Hippocampal formation (tissue), 2 donors: ENCODE data around the gene FNDC1.

Experiments used
- DNase-seq, 2 donors: peaks; one replicate each; lab custom pipeline; 2025; lab: John Stamatoyannopoulos, UW

Gene FNDC1

DNA sequence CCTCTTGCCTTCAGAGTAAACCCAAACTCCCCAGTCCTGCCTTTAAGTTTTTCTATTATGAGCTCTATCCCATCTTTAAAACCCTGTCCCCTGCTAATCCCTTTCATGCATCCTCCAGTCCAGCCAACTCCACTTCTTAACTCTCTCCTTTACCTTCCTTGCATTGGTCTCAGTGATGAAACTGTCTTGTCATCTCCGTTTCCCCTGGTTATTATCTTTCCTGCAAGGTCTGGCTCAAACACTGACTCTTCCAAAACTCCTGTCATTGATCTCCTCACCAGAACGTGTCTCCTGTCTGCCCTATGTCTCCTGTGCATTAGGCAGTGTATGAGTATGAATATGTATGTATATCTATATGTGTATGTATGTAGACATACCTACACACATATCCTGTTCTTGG is 11.8 kb upstream of the FNDC1 start:
- no peak for DNase-seq

- DNase-seq: no peak
Observed at GRCh38 chr6:159161839-159162238, 7.4 kb upstream of the FNDC1 start.

DNA sequence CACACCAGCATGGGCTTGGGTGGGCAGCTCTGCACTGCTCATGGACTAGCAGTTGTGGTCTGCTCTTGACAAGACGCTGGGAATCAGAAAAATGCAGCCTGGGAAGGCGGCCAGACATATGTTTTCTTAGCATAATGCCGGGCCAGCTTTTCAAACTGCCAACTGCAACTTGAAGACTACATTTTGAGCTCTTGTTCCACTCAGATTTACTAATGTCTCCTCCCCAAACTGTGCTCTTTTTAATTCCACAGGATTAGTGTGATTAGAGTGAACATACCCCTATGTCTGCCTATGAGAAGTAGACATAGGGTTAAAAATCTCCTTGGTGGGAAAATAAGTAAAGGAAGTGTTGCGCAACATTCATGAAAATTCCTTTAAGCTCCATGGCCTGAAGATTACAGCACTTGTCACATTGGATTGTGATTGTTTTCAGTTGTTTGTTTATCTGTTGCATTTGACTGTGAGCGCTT is 5.3 kb upstream of the FNDC1 start:
- DNase-seq: no peak

DNA sequence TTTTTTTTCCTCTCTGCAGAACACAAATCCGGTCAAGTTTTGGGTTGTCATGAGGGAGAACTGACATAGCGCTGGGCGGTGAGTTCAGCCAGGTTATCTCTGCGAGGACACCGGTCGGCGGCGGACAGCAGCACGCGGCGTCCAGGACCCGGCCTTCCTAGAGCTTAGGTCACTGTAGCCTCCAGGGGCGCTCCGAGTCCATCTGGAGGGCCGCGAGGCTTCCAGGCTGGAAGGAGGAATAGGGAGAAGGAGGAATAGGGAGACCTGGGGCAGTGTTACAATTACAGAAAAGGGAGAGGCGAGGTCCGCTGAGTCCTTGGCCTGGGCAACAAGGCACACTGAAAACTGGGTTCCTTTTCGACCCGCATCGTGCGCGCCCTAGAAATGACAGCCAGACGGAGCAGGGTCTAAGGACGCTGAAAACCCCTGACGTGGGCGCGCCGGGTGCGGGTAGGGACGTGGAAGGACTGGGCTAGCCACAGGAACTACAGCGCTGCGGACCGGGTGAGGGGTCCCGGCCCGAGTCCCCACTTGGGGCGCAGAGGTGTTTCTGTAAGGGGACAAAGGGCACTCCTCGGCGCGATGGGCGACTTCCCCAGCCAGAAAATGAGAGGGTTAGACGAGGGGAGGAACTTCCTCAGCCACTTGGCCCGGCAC is 536 bp upstream of the FNDC1 start:
- DNase-seq: no peak

GRCh38 chr6:159169557-159170332 is 545 bp downstream of the FNDC1 start:
- no peak for DNase-seq

GRCh38 chr6:159170333-159170672 is 1.1 kb downstream of the FNDC1 start:
- DNase-seq: no peak

GRCh38 chr6:159170999-159171712 is 2.0 kb downstream of the FNDC1 start:
- no peak for DNase-seq

- no peak for DNase-seq
Observed at GRCh38 chr6:159172091-159172491, 2.9 kb downstream of the FNDC1 start.

DNA sequence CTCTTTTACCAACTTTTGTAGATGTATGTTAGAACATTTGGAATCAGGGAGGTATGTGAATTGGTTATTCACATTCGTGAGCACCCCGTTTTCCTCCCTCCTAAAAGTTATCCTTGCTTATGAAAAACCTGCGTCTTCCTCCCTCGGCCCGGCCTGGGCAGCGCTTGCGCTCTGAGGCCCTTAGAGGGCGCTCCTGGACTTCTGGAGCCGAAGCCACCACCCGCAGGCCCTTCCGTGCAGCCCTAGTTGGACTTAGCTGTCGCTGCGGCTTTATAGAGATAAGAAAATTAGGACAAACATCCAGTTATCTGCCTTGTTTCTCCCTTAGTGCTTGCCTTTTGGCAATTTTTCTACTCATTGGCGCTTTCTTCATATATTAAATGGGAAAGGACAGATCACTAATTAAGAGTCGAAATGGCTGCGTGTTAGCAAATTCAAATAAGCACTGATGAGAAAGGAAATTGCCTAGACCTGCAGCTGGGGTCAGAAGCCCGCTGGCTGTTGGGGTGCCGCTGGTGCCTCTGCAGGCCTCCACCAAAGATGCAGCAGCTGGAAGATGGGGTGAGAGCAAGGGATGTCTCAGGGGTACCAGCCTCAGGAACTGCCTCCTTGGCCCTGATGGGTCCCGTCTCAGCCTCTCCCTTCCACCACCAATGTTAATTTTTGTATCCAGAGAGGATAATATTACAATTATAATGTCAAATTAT is 5.2 kb downstream of the FNDC1 start:
- peak; percentile 23 to 39 for DNase-seq

DNA sequence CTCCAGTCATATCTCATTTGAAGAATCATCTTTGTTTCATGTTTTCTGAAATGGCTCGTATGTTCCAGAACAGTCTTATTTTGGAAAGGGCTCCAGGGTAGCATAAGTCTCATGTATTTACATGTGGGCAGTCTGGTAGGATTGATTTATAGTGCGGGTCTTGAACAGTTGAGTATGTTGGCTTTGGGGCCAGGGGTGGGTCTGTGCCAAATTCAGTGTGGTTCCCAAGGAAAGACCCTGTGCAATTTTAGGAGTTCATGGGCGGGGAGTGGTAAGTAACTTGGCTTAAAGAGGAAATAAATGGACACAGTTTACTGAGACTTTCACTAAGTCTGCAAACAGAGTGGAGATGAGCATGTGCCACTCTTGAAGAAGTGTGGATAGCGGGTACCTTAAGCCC is 7.7 kb downstream of the FNDC1 start:
- no peak for DNase-seq

DNA sequence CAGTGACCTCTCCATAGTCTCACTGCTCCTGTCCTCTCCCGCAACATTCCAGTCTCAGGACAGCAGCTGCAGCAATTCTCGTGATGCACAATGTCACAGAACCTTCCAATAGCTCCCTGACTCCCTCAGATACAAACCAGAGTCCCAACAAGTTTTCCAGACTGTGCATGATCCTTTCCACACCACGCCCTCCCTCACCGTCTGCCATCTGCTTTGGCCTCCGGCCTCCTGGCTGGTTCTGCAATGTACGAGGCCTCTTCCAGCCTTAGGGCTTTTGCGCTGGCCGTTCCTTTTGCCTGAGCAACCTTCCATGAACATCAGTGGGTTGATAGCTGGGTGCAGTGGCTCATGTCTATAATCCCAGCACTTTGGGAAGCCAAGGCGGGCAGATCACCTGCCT is 9.6 kb downstream of the FNDC1 start:
- no peak for DNase-seq

DNA sequence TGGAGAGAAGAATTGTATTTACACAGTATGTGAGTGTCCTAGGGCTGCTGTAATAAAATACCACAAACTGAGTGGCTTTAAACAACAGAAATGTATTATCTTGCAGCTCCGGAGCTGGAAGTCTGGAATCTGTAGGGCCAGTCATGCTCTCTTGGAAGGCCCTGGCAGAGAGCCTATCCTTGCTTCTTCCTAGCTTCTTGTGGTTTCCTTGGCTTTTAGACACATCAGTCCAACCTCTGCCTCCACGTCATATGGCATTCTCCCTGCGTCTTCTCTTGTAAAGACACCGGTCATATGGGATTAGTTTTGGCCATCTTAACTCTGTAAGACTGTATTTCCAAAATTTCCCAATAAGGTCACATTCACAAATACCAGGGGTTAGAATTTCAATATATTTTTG is 10.8 kb downstream of the FNDC1 start:
- DNase-seq: no peak

DNA sequence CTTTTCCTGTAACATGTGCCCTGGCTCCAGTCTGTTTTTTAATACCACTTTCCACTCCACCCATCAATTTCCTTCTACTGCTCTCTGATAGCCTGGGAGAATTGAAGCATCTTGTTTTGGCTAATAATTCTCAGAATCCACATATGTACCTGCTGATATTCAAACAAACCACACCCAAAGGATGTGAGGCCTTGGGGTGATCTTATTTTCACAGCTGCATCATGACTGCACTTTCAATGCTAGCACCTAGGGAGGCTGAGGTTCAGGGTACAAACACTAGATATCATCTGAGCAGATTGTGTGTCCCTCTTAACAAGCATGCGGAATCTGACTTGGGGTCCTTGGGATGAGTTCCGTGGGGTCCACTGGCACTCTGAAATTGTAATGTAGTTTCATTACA is 12.7 kb downstream of the FNDC1 start:
- no peak for DNase-seq

GRCh38 chr6:159184559-159184958 is 15.4 kb downstream of the FNDC1 start:
- DNase-seq: no peak

- DNase-seq: no peak
Observed at GRCh38 chr6:159190460-159190859, 21.3 kb downstream of the FNDC1 start.

DNA sequence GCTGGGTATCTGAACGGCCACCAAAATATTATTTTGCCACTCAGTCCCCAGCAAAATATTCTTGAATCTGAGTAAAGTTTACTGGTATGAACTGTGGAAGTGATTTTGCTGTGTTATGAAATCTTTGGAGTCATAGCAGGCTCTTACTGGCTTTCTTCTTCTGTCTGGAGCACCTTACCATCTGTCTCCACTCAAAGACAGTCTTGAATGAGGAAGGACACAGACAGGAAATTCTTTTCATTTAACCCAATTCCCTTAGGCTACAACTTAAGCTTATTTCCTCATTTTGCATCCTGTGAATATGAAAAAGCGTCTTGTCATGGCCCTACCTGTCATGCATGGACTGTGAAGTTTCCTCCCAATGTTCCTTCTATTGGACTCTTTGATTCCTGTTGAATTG is 24.7 kb downstream of the FNDC1 start:
- no peak for DNase-seq

DNA sequence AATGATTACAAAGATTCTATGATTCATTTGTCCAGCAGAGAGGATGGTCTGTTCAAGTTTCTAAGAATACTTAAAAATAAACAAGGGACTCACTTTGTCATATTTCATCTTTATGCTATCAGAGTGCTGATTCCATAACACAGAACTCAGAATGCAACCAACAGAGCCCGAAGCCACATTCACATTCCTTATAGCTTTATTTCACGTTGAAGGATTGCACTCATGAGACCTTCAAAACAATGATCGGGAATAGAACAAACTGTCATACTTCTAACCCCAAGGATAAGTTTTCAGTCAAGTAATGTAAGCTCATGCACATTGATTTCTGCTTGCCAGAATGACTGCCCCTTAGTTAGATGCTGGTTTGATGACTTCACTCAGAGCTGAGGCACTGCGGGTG is 25.2 kb downstream of the FNDC1 start:
- DNase-seq: no peak

DNA sequence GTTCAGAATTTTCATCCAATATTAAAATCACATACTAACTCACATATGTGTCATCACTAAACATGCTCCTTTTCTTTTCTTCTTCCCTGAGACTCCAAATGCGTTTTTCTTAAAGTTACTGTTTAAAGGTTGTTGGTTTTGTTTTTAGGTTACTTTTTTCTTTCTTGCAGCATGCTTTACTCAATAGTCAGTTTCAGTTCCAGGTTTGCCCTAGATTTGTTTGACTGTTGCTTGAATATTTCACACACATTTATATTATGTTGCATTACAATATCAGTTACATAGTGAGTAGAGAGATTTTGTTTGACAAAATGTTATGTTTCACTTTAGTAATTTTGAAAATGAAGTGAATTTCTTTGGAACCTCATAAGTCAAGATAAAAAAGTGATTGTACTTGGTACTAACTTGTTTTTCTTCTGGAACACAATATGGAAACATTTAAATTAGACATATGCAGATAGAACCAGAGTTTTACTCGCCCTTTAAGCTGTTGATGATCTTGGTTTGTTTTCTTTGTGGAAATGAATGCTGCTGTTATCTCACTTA is 27.3 kb downstream of the FNDC1 start:
- DNase-seq: no peak

GRCh38 chr6:159197251-159197650 is 28.1 kb downstream of the FNDC1 start:
- DNase-seq: no peak

- no peak for DNase-seq
Observed at GRCh38 chr6:159201336-159201735, 32.1 kb downstream of the FNDC1 start.

- no peak for DNase-seq
Observed at GRCh38 chr6:159203304-159204005, 34.3 kb downstream of the FNDC1 start.

DNA sequence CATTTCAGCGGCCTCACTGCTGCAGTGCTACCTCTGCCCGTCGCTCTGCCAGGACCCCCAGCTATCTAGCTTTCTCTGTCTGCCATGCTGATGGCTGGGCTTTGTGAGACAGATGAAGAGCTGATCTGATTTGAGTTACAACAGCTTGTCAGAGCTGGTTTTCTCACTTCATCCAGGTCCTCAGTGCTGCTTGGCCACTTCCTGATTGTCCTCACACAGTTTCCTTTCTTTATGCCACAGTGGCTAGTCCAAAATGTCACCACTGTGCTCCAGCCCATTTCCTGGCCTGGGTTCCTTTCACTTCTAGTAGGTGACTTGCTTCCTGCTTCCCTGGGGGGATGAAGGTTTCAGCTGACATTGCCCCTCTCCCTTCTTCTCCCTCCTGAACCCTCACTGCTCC is 35.4 kb downstream of the FNDC1 start:
- DNase-seq: no peak
